K562 (cell line): Measurements from ENCODE around the gene ZNF837. TPM values are rescaled to one million over a fixed set of nuclear protein-coding genes. Genes with fewer than 3 reads are reported as not detected.

ENCODE experiments used
- ATAC-seq: fragments of 200-7000 bp; cut with Tn5 transposase; 3 replicates; pipeline ENCODE4 v1.9.1; 2020; ENCODE audit warnings: moderate library complexity
- BruUV-seq: library from RNA; stranded (reverse); fragments of 400-500 nt; replicated peaks from 2 replicates; lab custom pipeline; 2021; lab: Mats Ljungman, UMichigan
- CTCF ChIA-PET: fragments of 300-600 bp; formaldehyde crosslinking; extraction: SDS; loops from one replicate; lab custom pipeline; 2021; ENCODE audit warnings: low intra/inter-chr PET ratio; lab: Yijun Ruan, JAX
- POLR2A ChIA-PET: fragments of 300-600, 350-650 bp; sonication (Branson Sonifier 250); formaldehyde crosslinking; extraction: SDS; loops from one replicate; lab custom pipeline; 2021; ENCODE audit warnings: antibody characterized with exemption, inconsistent platforms; lab: Yijun Ruan, JAX
- DNase-seq, 4 experiments: peaks; one replicate each; pipeline versions ENCODE4 v3.0.0 to v3.0.0-alpha.2; 2011 to 2018; ENCODE audit warnings: low spot score in 3 of 4, mixed read lengths in 3 of 4; ENCODE audit errors: extremely low read depth in 1 of 4
- FAIRE-seq: peaks from 2 replicates; lab custom pipeline; 2011; peaks lifted over from hg19 to GRCh38; lab: Jason Lieb, UNC
- H2AFZ ChIP-seq: 2 replicates; pipeline ENCODE4 v1.6.0; 2011; ENCODE audit warnings: low read depth, low read length, control low read depth, inconsistent platforms
- H3K27ac ChIP-seq: fragments of 200-600 bp; 3 replicates; pipeline ENCODE4 v1.8.0; 2011; ENCODE audit warnings: low read depth, mild to moderate bottlenecking, control low read depth, inconsistent platforms, low read length, moderate library complexity, mixed read lengths; ENCODE audit errors: extremely low read depth
- H3K27me3 ChIP-seq, 2 experiments: fragments of 300-600 bp in 1 of 2; 2 replicates in 1 of 2; 3 replicates in 1 of 2; pipeline versions ENCODE4 v1.6.0 to v1.8.0; 2011; ENCODE audit warnings: inconsistent platforms in 2 of 2, low read length in 2 of 2, mild to moderate bottlenecking in 1 of 2, mixed read lengths in 1 of 2, moderate library complexity in 1 of 2; ENCODE audit not compliant: control insufficient read depth in 2 of 2, insufficient read depth in 2 of 2
- H3K36me3 ChIP-seq: fragments of 300-600 bp; 3 replicates; pipeline ENCODE4 v1.8.0; 2011; ENCODE audit warnings: mild to moderate bottlenecking, low read length, inconsistent platforms; ENCODE audit not compliant: control insufficient read depth, insufficient read depth
- H3K4me1 ChIP-seq, 2 experiments: fragments of 200-600 bp in 1 of 2; replicated peaks in 1 of 2; 2 replicates in 1 of 2; 3 replicates in 1 of 2; pipeline versions ENCODE4 v1.5.1 to v1.8.0; 2011; ENCODE audit warnings: inconsistent platforms in 2 of 2, low read length in 2 of 2, mild to moderate bottlenecking in 1 of 2, mixed read lengths in 1 of 2, moderate library complexity in 1 of 2; ENCODE audit not compliant: control insufficient read depth in 2 of 2, insufficient read depth in 2 of 2
- H3K4me2 ChIP-seq: 2 replicates; pipeline ENCODE4 v1.6.1; 2011; ENCODE audit warnings: low read length, control low read depth, inconsistent platforms, mixed read lengths; ENCODE audit not compliant: insufficient read depth
- H3K4me3 ChIP-seq: fragments of 200-600 bp; sonication (generic), shearing (Covaris generic); 2 replicates; pipeline ENCODE4 v1.5.1; 2016; ENCODE audit warnings: control low read depth, inconsistent platforms
- H3K79me2 ChIP-seq: fragments of 200-600 bp; 3 replicates; pipeline ENCODE4 v1.8.0; 2011; ENCODE audit warnings: low read length, inconsistent platforms; ENCODE audit not compliant: control insufficient read depth, insufficient read depth
- H3K9ac ChIP-seq, 2 experiments: 2 replicates each; pipeline versions ENCODE4 v1.6.0 to v1.6.1; 2011; ENCODE audit warnings: low read depth in 2 of 2, low read length in 2 of 2, control low read depth in 1 of 2, inconsistent platforms in 1 of 2, mild to moderate bottlenecking in 1 of 2, mixed read lengths in 1 of 2; ENCODE audit not compliant: insufficient read depth in 1 of 2
- H3K9me1 ChIP-seq: one replicate; pipeline ENCODE4 v1.6.0; 2011; ENCODE audit warnings: inconsistent platforms, mild to moderate bottlenecking, low read length, moderate library complexity; ENCODE audit not compliant: control insufficient read depth, insufficient read depth
- H3K9me3 ChIP-seq: replicated peaks from 2 replicates; pipeline ENCODE4 v1.5.1; 2011; ENCODE audit warnings: low read depth, low read length, inconsistent platforms; ENCODE audit not compliant: control insufficient read depth, insufficient read depth
- H4K20me1 ChIP-seq: replicated peaks from 2 replicates; pipeline ENCODE4 v1.6.1; 2011; ENCODE audit warnings: low read length, inconsistent platforms, mixed read lengths; ENCODE audit not compliant: control insufficient read depth, insufficient read depth
- ATF3 ChIP-seq, 2 experiments: fragments of 450-650 bp in 1 of 2; sonication (generic) in 1 of 2; formaldehyde crosslinking in 1 of 2; IDR thresholded peaks in 1 of 2; conservative IDR thresholded peaks in 1 of 2; 2 replicates each; pipeline versions ENCODE4 v1.6.1 to v1.8.1; 2016 to 2023; ENCODE audit warnings: mild to moderate bottlenecking in 2 of 2, moderate library complexity in 2 of 2, inconsistent platforms in 1 of 2, missing genetic modification reagents in 1 of 2
- CBFA2T2 ChIP-seq: fragments of 450-650 bp; conservative IDR thresholded peaks from 2 replicates; pipeline ENCODE4 v1.6.1; 2017; ENCODE audit warnings: mild to moderate bottlenecking
- CBFA2T3 ChIP-seq: fragments of 450-650 bp; IDR thresholded peaks from 2 replicates; pipeline ENCODE4 v1.6.1; 2017
- CBX1 ChIP-seq: sonication (generic); IDR thresholded peaks from 2 replicates; pipeline ENCODE4 v1.6.1; 2016; ENCODE audit warnings: antibody characterized with exemption, low read depth, mild to moderate bottlenecking
- HDAC1 ChIP-seq, 2 experiments: fragments of 450-650 bp; IDR thresholded peaks; 2 replicates each; pipeline ENCODE4 v1.6.1; 2016 to 2017; ENCODE audit warnings: inconsistent platforms in 1 of 2, mild to moderate bottlenecking in 1 of 2, moderate library complexity in 1 of 2
- HMG20B ChIP-seq: fragments of 250-450 bp; sonication (Bioruptor Pico); IDR thresholded peaks from 2 replicates; pipeline ENCODE4 v1.5.0; 2021; ENCODE audit warnings: mild to moderate bottlenecking
- SIX5 ChIP-seq, 2 experiments: IDR thresholded peaks; 2 replicates each; pipeline ENCODE4 v1.6.1; 2011; ENCODE audit warnings: low read length in 2 of 2, borderline replicate concordance in 1 of 2, low read depth in 1 of 2, mild to moderate bottlenecking in 1 of 2, moderate library complexity in 1 of 2; ENCODE audit not compliant: insufficient read depth in 1 of 2
- TAF1 ChIP-seq: IDR thresholded peaks from 2 replicates; pipeline ENCODE4 v1.6.1; 2011; ENCODE audit warnings: mild to moderate bottlenecking, low read length, moderate library complexity; ENCODE audit not compliant: insufficient read depth, control insufficient read depth, severe bottlenecking; ENCODE audit errors: extremely low read depth
- ZNF780A ChIP-seq: fragments of 250-450 bp; sonication (Bioruptor Pico); IDR thresholded peaks from 2 replicates; pipeline ENCODE4 v1.5.0; 2021; ENCODE audit warnings: mild to moderate bottlenecking
- WGBS: fragments of 100-300 bp; shearing (Covaris generic); methylation state at CpG from one replicate; pipeline ENCODE4 v1.1.6; 2016; ENCODE audit warnings: low coverage, mixed read lengths; ENCODE audit not compliant: insufficient coverage; ENCODE audit errors: missing lambda C conversion rate; 5-methylcytosine and 5-hydroxymethylcytosine counted together
- in situ Hi-C: fragments of 300-500 bp; cut with MboI; formaldehyde crosslinking; loops from 4 replicates; pipeline ENCODE4 v1.15.0; 2018; ENCODE audit warnings: inconsistent platforms, mixed read lengths
- intact Hi-C: fragments of 100-400 bp; cut with micrococcal nuclease; formaldehyde crosslinking; loops from 2 replicates; pipeline ENCODE4 v1.14.2; 2022
- polyA plus RNA-seq, 8 experiments: library from polyadenylated mRNA; depleted of rRNA in 4 of 8; stranded (reverse) in 5 of 8; unstranded in 3 of 8; fragments of >200 nt; fragmentation: Nextera tagmentation in 2 of 8; fragmentation: Illumina TruSeq in 1 of 8; extraction: Ambion mirVana in 2 of 8; extraction: Trizol in 1 of 8; gene quantifications; 2 replicates each; pipeline versions ENCODE4 v1.2.1 to v1.2.3, GENCODE V29; 2011 to 2014; ENCODE audit warnings: inconsistent platforms in 1 of 8, missing spikeins in 1 of 8
- total RNA-seq, 7 experiments: library from RNA; depleted of rRNA in 6 of 7; stranded (reverse); fragments of >200 nt in 6 of 7; fragmentation: Illumina TruSeq in 2 of 7; extraction: Trizol in 2 of 7; gene quantifications; 2 replicates each; pipeline versions ENCODE4 v1.2.1 to v1.2.3, GENCODE V29; 2011 to 2021; ENCODE audit warnings: low replicate concordance in 1 of 7
- TF ChIP-seq, protein P1 (sequence below): fragments of 450-650 bp; IDR thresholded peaks from 2 replicates; pipeline ENCODE4 v1.6.1; 2016; ENCODE audit warnings: low read depth

ZNF837 gene
- total and polyA plus RNA-seq, 9 of the 15 experiments (the other 6 are each of a cell fraction or from before 2014, with no cell fraction given), result 0.11 to 2.1 (median 0.57) TPM; not detected in 4

DNA sequence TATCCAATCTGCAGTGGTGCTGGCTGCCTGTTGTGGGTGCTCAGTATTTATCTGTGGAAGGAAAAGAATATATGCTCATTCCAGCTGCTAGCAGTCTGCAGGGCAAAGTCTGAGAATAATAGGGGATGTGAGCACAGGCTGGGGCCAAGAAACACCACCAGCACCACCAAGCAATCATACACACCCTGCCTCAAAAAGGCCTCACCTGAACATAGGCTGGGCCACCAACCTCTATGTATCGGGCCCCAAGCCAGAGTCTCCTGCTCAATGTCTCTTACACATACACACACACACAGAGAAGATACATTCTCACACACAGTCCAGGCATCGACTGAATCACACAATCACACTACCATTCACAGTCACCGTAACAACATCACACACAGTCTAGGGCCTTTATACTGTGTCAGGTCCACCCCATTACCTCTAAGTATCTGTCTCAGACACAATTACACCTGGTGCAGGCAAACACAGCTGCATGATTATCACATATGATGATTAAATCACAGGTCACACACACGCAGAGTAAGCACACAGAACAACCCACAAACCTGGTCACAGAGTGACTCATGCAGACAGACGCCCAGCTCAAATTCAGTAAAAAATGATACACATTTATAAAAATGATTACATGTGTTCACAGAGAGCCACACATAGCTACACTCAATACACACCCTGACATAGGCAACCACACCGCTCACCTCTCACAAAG, 55.4 kb downstream of the ZNF837 start:
- H3K9ac ChIP-seq, result peak overlapping the region; percentile 57 to 92; a peak in 3 of 4 replicates
- H3K27me3 ChIP-seq, result no peaks in the 10 kb centered on the region
- in situ Hi-C loops (no loop called here), intact Hi-C loops (loop anchor here (1.0 to 5.0 kb wide), 6 partner anchors 20 to 194 kb away; partner anchors contain the start of genes ERVK3-1, ZBTB45, ZNF274 and ZNF446)
- H3K4me3 ChIP-seq, result peak overlapping the region; percentile 98
- ATAC-seq, result no peak
- 51% methylated on average over 6 of the region's 6 CpGs for WGBS
- H3K79me2 ChIP-seq, result peaks cover 44% of the 10 kb centered on the region
- peaks cover 20% of the 10 kb centered on the region in 2 experiments; a peak in 4 of 5 replicates for H3K4me1 ChIP-seq
- BruUV-seq, result no TSS peak
- H3K9me1 ChIP-seq, result peaks cover 2% of the 10 kb centered on the region
- H2AFZ ChIP-seq, result no peak overlapping the region
- no peaks in the 10 kb centered on the region for H3K9me3 ChIP-seq
- DNase-seq, result no peak
- peaks cover 4% of the 10 kb centered on the region; the same call in 1 of the 2 replicates for H4K20me1 ChIP-seq
- FAIRE-seq, result no peak
- ChIA-PET CTCF (no interaction called here), POLR2A (interaction anchor here (0.6 to 2.2 kb wide), 4 partner anchors 16 to 1974 kb away, joined by 3 to 9 read pairs (median 6); no protein-coding TSS in a partner anchor)
- no peaks in the 10 kb centered on the region; the same call in 2 of the 3 replicates for H3K36me3 ChIP-seq
- TF ChIP-seq ZNF780A (CRISPR knock-in tag) (no peak), TAF1 (no peak), HMG20B (CRISPR knock-in tag) (no peak), ATF3 (IDR thresholded peaks at IDR 0.05) (peak; percentile 37; the same call in 1 of the 2 replicates), ATF3 (CRISPR knock-in tag; conservative IDR thresholded peaks at IDR 0.05) (no peak), CBFA2T3 (peak; percentile 48), CBX1 (no peak), CBFA2T2 (peak; percentile 32), SIX5 (IDR thresholded peaks at IDR 0.05; ENCODE audit: borderline replicate concordance in 1 of 2, insufficient read depth in 1 of 2, low read depth in 1 of 2, low read length in 2 of 2) (no peak), HDAC1 (IDR thresholded peaks at IDR 0.05) (no peak)
- TF ChIP-seq, protein P1, sequence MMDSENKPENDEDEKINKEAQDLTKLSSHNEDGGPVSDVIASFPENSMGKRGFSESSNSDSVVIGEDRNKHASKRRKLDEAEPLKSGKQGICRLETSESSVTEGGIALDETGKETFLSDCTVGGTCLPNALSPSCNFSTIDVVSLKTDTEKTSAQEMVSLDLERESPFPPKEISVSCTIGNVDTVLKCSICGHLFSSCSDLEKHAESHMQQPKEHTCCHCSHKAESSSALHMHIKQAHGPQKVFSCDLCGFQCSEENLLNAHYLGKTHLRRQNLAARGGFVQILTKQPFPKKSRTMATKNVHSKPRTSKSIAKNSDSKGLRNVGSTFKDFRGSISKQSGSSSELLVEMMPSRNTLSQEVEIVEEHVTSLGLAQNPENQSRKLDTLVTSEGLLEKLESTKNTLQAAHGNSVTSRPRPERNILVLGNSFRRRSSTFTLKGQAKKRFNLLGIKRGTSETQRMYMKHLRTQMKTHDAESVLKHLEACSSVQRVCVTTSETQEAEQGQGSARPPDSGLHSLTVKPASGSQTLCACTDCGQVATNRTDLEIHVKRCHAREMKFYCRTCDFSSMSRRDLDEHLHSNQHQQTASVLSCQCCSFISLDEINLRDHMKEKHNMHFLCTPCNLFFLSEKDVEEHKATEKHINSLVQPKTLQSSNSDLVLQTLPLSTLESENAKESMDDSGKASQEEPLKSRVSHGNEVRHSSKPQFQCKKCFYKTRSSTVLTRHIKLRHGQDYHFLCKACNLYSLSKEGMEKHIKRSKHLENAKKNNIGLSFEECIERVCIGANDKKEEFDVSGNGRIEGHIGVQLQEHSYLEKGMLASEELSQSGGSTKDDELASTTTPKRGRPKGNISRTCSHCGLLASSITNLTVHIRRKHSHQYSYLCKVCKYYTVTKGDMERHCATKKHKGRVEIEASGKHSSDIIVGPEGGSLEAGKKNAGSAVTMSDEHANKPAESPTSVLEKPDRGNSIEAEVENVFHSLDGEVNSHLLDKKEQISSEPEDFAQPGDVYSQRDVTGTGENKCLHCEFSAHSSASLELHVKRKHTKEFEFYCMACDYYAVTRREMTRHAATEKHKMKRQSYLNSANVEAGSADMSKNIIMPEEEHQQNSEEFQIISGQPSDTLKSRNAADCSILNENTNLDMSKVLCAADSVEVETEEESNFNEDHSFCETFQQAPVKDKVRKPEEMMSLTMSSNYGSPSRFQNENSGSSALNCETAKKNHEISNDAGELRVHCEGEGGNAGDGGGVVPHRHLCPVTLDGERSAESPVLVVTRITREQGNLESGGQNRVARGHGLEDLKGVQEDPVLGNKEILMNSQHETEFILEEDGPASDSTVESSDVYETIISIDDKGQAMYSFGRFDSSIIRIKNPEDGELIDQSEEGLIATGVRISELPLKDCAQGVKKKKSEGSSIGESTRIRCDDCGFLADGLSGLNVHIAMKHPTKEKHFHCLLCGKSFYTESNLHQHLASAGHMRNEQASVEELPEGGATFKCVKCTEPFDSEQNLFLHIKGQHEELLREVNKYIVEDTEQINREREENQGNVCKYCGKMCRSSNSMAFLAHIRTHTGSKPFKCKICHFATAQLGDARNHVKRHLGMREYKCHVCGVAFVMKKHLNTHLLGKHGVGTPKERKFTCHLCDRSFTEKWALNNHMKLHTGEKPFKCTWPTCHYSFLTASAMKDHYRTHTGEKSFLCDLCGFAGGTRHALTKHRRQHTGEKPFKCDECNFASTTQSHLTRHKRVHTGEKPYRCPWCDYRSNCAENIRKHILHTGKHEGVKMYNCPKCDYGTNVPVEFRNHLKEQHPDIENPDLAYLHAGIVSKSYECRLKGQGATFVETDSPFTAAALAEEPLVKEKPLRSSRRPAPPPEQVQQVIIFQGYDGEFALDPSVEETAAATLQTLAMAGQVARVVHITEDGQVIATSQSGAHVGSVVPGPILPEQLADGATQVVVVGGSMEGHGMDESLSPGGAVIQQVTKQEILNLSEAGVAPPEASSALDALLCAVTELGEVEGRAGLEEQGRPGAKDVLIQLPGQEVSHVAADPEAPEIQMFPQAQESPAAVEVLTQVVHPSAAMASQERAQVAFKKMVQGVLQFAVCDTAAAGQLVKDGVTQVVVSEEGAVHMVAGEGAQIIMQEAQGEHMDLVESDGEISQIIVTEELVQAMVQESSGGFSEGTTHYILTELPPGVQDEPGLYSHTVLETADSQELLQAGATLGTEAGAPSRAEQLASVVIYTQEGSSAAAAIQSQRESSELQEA, result 0 out of 2 replicates have a peak, but pooled peaks have one; percentile 22
- H3K4me2 ChIP-seq, result peak overlapping the region; percentile 100
- no peak overlapping the region; the same call in 2 of the 3 replicates for H3K27ac ChIP-seq
